ENCODE data around the gene IL17RE. TPM values are rescaled to one million over a fixed set of nuclear protein-coding genes. Genes with fewer than 3 reads are reported as not detected.
"Not testable (repeated sequence)": the region's sequence is repeated elsewhere in the genome, so short reads cannot be mapped to it uniquely, and the experiment has no call there.

Gene IL17RE
- total RNA-seq, 6 experiments from 2014 or later = 1.1 to 4.6 (median 2.2) TPM

DNA sequence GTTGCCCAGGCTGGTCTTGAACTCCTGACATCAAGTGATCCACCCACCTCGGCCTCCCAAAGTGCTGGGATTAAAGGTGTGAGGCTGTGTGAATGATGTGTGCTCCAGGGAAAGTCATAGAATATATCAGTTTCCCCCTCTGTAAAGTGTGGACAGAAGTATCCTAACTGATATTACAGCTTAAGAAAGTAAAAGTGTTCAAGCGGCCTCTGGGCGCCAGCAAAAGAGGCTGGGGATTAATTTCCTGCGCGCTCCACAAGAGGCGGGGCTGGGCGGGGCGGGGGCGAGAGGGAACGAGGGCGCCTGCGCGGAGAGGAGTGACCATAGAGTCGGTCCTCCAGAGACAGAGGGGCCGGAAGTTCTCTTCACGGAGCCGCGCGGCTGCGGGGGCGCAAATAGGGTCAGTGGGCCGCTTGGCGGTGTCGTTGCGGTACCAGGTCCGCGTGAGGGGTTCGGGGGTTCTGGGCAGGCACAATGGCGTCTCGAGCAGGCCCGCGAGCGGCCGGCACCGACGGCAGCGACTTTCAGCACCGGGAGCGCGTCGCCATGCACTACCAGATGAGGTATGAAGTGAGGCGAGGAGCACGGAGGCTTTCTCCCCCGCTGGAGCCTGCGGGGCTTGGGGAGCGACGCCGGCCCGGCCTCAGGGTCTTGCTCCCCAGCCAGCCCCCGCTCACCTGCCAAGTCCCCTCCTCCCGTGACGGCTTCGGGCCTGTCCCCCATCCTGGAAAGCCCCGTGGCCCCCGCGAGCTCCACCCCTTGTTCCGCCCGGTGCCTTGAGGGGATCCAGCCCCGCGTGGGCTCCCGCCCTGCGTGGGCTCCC is 12.2 kb upstream of the IL17RE start, which contains the start of gene JAGN1:
Gene JAGN1 (plus strand): TSS at position 362 of the 823 bp plus-strand sequence. CDS start 113 bp downstream, at position 475.
- peak; percentile 96 to 99 (median 98) for ATAC-seq
- H3K4me3 ChIP-seq = peak within 1 kb of the TSS; percentile 77 to 95 (median 83)
- peak within 1 kb of the TSS; percentile 85 to 94 (median 86) for H3K27ac ChIP-seq
- 0% methylated on average over 16 of the region's 62 CpGs for WGBS (ENCODE audit: insufficient coverage, low coverage, low lambda C conversion rate, missing lambda C conversion rate)
- intact Hi-C loops (cut with DNase I) = no loop called here
- peak; percentile 91 to 92 (median 91) for DNase-seq
- H3K9me3 ChIP-seq = no peaks in the 10 kb centered on the region
- peaks cover 0 to 14% (median 4%) of the 10 kb centered on the region in 4 donors for H3K4me1 ChIP-seq
- TF ChIP-seq, protein P1, sequence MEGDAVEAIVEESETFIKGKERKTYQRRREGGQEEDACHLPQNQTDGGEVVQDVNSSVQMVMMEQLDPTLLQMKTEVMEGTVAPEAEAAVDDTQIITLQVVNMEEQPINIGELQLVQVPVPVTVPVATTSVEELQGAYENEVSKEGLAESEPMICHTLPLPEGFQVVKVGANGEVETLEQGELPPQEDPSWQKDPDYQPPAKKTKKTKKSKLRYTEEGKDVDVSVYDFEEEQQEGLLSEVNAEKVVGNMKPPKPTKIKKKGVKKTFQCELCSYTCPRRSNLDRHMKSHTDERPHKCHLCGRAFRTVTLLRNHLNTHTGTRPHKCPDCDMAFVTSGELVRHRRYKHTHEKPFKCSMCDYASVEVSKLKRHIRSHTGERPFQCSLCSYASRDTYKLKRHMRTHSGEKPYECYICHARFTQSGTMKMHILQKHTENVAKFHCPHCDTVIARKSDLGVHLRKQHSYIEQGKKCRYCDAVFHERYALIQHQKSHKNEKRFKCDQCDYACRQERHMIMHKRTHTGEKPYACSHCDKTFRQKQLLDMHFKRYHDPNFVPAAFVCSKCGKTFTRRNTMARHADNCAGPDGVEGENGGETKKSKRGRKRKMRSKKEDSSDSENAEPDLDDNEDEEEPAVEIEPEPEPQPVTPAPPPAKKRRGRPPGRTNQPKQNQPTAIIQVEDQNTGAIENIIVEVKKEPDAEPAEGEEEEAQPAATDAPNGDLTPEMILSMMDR (IDR thresholded peaks at IDR 0.05) = peak in 2 of 4 donors; percentile 6 to 9
- TF ChIP-seq POLR2A (IDR thresholded peaks at IDR 0.05) = peak; percentile 85
- H3K27me3 ChIP-seq = no peaks in the 10 kb centered on the region
- peaks cover 0 to 10% (median 0%) of the 10 kb centered on the region in 4 donors for H3K36me3 ChIP-seq

GRCh38 chr3:9891072-9891622 is 11.5 kb upstream of the IL17RE start:
- DNase-seq = no peak
- peak overlapping the region; percentile 77 to 95 (median 83) for H3K4me3 ChIP-seq
- peak overlapping the region; percentile 85 to 94 (median 86) for H3K27ac ChIP-seq
- no peak for ATAC-seq
- no peaks in the 10 kb centered on the region for H3K9me3 ChIP-seq
- peaks cover 0 to 10% (median 0%) of the 10 kb centered on the region in 4 donors for H3K36me3 ChIP-seq
- WGBS (ENCODE audit: insufficient coverage, low coverage, low lambda C conversion rate, missing lambda C conversion rate) = 3% methylated on average over 12 of the region's 12 CpGs
- intact Hi-C loops (cut with DNase I) = no loop called here
- peaks cover 0 to 16% (median 4%) of the 10 kb centered on the region in 4 donors for H3K4me1 ChIP-seq
- no peaks in the 10 kb centered on the region for H3K27me3 ChIP-seq
- TF ChIP-seq, protein P1 (IDR thresholded peaks at IDR 0.05) = no peak
- no peak for TF ChIP-seq POLR2A (IDR thresholded peaks at IDR 0.05)

- TF ChIP-seq POLR2A (IDR thresholded peaks at IDR 0.05) = no peak
- TF ChIP-seq, protein P1 (IDR thresholded peaks at IDR 0.05) = no peak
- no peak for DNase-seq
- H3K27me3 ChIP-seq = no peaks in the 10 kb centered on the region
- peaks cover 0 to 39% (median 9%) of the 10 kb centered on the region in 4 donors for H3K4me1 ChIP-seq
- H3K36me3 ChIP-seq = peaks cover 0 to 10% (median 0%) of the 10 kb centered on the region in 4 donors
- no peak overlapping the region for H3K27ac ChIP-seq
- intact Hi-C loops (cut with DNase I) = no loop called here
- H3K4me3 ChIP-seq = no peak overlapping the region
- no peaks in the 10 kb centered on the region for H3K9me3 ChIP-seq
- WGBS (ENCODE audit: insufficient coverage, low coverage, low lambda C conversion rate, missing lambda C conversion rate) = 33% methylated on average over 1 of the region's 1 CpG
- no peak for ATAC-seq
Observed at GRCh38 chr3:9893739-9894138, 8.9 kb upstream of the IL17RE start.

DNA sequence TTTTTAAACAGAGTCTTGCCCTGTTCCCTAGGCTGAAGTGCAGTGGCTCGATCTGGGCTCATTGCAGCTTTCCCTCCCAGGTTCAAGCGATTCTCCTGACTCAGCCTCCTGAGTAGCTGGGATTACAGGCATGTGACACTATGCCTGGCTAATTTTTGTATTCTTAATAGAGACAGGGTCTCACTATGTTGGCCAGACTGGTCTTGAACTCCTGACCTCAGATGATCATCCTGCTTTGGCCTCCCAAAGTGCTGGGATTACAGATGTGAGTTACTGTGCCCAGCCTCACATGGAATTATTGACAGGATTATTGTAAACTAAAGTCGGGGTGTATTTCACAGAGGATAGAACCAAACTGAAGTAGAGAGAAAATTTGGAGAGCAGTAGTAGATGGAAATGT is 6.9 kb upstream of the IL17RE start:
- intact Hi-C loops (cut with DNase I); H3K4me3 ChIP-seq; DNase-seq; H3K27ac ChIP-seq; H3K27me3 ChIP-seq; ATAC-seq; H3K9me3 ChIP-seq; H3K36me3 ChIP-seq: not testable (repeated sequence)
- WGBS (ENCODE audit: insufficient coverage, low coverage, low lambda C conversion rate, missing lambda C conversion rate) = 86% methylated on average over 1 of the region's 3 CpGs
- H3K4me1 ChIP-seq = peaks cover 0 to 40% (median 9%) of the 10 kb centered on the region in 4 donors

- DNase-seq (peak; percentile 26 to 67 (median 65)), ATAC-seq (peak; percentile 34 to 70 (median 57))
- H3K36me3 ChIP-seq; H3K4me3 ChIP-seq; H3K9me3 ChIP-seq; intact Hi-C loops (cut with DNase I); H3K27me3 ChIP-seq: not testable (repeated sequence)
- 39% methylated on average over 8 of the region's 10 CpGs for WGBS (ENCODE audit: insufficient coverage, low coverage, low lambda C conversion rate, missing lambda C conversion rate)
- Histone ChIP-seq H3K4me1 (peaks cover 0 to 40% (median 7%) of the 10 kb centered on the region in 4 donors), H3K27ac (peak overlapping the region; percentile 28 to 69 (median 61))
Observed at GRCh38 chr3:9896755-9897407, 5.8 kb upstream of the IL17RE start.

Measured in right lobe of liver (tissue), 6 donors.